Hematopoietic multipotent progenitor cell treated with erythropoietin and hydrocortisone succinate and interleukin-3 and kit ligand, for 4 days (in vitro differentiated cells): ENCODE data around the gene GPSM3.
"Not testable (repeated sequence)": the region's sequence is repeated elsewhere in the genome, so short reads cannot be mapped to it uniquely, and the experiment has no call there.

Experiments
- DNase-seq: peaks from one replicate; pipeline ENCODE4 v3.0.0-alpha.2; 2015

The GPSM3 gene

GRCh38 chr6:32186151-32186840 is 6.1 kb downstream of the GPSM3 start:
- DNase-seq, result not testable (repeated sequence)

GRCh38 chr6:32185681-32186131 is 6.7 kb downstream of the GPSM3 start:
- DNase-seq, result peak; percentile 73

- DNase-seq, result no peak
Measured at GRCh38 chr6:32184084-32184640, 8.3 kb downstream of the GPSM3 start, which contains the start of gene AGER. AGER (minus strand) TSS chr6:32184253; CDS start chr6:32184222, 31 bp downstream.

- no peak for DNase-seq
Measured at GRCh38 chr6:32183483-32184083, 8.9 kb downstream of the GPSM3 start.

- DNase-seq, result no peak
Measured at GRCh38 chr6:32183030-32183429, 9.4 kb downstream of the GPSM3 start.

- DNase-seq, result no peak
Measured at GRCh38 chr6:32182555-32182981, 9.9 kb downstream of the GPSM3 start.

- peak; percentile 72 for DNase-seq
Measured at GRCh38 chr6:32181915-32182529, 10.4 kb downstream of the GPSM3 start.

GRCh38 chr6:32181148-32181702 is 11.2 kb downstream of the GPSM3 start:
- DNase-seq, result no peak

GRCh38 chr6:32179766-32180405 is 12.6 kb downstream of the GPSM3 start:
- no peak for DNase-seq

- DNase-seq, result no peak
Measured at GRCh38 chr6:32178547-32179440, 13.6 kb downstream of the GPSM3 start.

- DNase-seq, result peak; percentile 100
Measured at GRCh38 chr6:32177788-32178546, 14.5 kb downstream of the GPSM3 start, which contains the start of gene RNF5. RNF5 (plus strand) TSS chr6:32178405; CDS start chr6:32178512, 107 bp downstream.

GRCh38 chr6:32177183-32177787 is 15.2 kb downstream of the GPSM3 start:
- peak; percentile 85 for DNase-seq

GRCh38 chr6:32176476-32177182 is 15.8 kb downstream of the GPSM3 start:
- DNase-seq, result no peak

- peak; percentile 98 for DNase-seq
Measured at GRCh38 chr6:32175711-32176475, 16.6 kb downstream of the GPSM3 start, which contains the start of gene AGPAT1. AGPAT1 (minus strand) TSS chr6:32176084; CDS start chr6:32171496, 4,588 bp downstream.

GRCh38 chr6:32175322-32175710 is 17.1 kb downstream of the GPSM3 start:
- DNase-seq, result no peak

- no peak for DNase-seq
Measured at GRCh38 chr6:32174416-32174815, 18.0 kb downstream of the GPSM3 start.

GRCh38 chr6:32173051-32173727 is 19.3 kb downstream of the GPSM3 start:
- DNase-seq, result no peak

- DNase-seq, result no peak
Measured at GRCh38 chr6:32171234-32171633, 21.2 kb downstream of the GPSM3 start.
